IPS-NIHi7 (cell line): ENCODE results near the gene PPP2R5D.
"Not testable (repeated sequence)": the region's sequence is repeated elsewhere in the genome, so short reads cannot be mapped to it uniquely, and the experiment has no call there.

ENCODE experiments used
- DNase-seq: peaks from one replicate; pipeline ENCODE4 v3.0.0; 2012; ENCODE audit warnings: mixed read lengths; ENCODE audit errors: extremely low spot score

The PPP2R5D gene

GRCh38 chr6:42984001-42984923, at the start of gene PPP2R5D:
PPP2R5D (plus strand) TSS chr6:42984570; CDS start chr6:42984678, 108 bp downstream.
- peak; percentile 99 for DNase-seq

GRCh38 chr6:42935322-42935721, 49.0 kb upstream of the PPP2R5D start:
- no peak for DNase-seq

GRCh38 chr6:42936398-42936797, 48.0 kb upstream of the PPP2R5D start:
- DNase-seq, result no peak

GRCh38 chr6:42937548-42938427, 46.6 kb upstream of the PPP2R5D start:
- no peak for DNase-seq

- DNase-seq, result no peak
These were observed 46.0 kb upstream of the PPP2R5D start for GRCh38 chr6:42938428-42938796.

- DNase-seq, result no peak
These were observed 45.2 kb upstream of the PPP2R5D start for GRCh38 chr6:42938987-42939809.

GRCh38 chr6:42939810-42940167, 44.6 kb upstream of the PPP2R5D start:
- no peak for DNase-seq

GRCh38 chr6:42940493-42941045, 43.8 kb upstream of the PPP2R5D start:
- no peak for DNase-seq

GRCh38 chr6:42941356-42941755, 43.0 kb upstream of the PPP2R5D start:
- DNase-seq, result not testable (repeated sequence)

GRCh38 chr6:42942444-42942843, 41.9 kb upstream of the PPP2R5D start:
- no peak for DNase-seq

GRCh38 chr6:42947950-42948349, 36.4 kb upstream of the PPP2R5D start:
- no peak for DNase-seq

- no peak for DNase-seq
These were observed 32.0 kb upstream of the PPP2R5D start for GRCh38 chr6:42952389-42952788.

GRCh38 chr6:42954405-42954804, 30.0 kb upstream of the PPP2R5D start:
- not testable (repeated sequence) for DNase-seq

- DNase-seq, result no peak
These were observed 26.2 kb upstream of the PPP2R5D start for GRCh38 chr6:42958125-42958524.

- no peak for DNase-seq
These were observed 24.5 kb upstream of the PPP2R5D start for GRCh38 chr6:42959917-42960242.

GRCh38 chr6:42960243-42961019, 23.9 kb upstream of the PPP2R5D start, which contains the start of gene GNMT:
GNMT (plus strand) TSS chr6:42960754; CDS start chr6:42960768, 14 bp downstream.
- peak; percentile 88 for DNase-seq

GRCh38 chr6:42961020-42961470, 23.3 kb upstream of the PPP2R5D start:
- no peak for DNase-seq

- DNase-seq, result no peak
These were observed 22.3 kb upstream of the PPP2R5D start for GRCh38 chr6:42962096-42962495.

GRCh38 chr6:42962502-42963178, 21.7 kb upstream of the PPP2R5D start:
- DNase-seq, result no peak
